PC-3 (cell line): ENCODE measurements around the gene CCDC136.

ENCODE experiments used
- EZH2 ChIP-seq: fragments of 300-600 bp; sonication (generic); IDR thresholded peaks from one replicate; pipeline ENCODE4 v1.6.1; 2017; ENCODE audit warnings: antibody characterized with exemption, mild to moderate bottlenecking, low read length; ENCODE audit not compliant: unreplicated experiment
- EZH2phosphoT487 ChIP-seq: fragments of 300-600 bp; sonication (generic); IDR thresholded peaks from 2 replicates; pipeline ENCODE4 v1.6.1; 2018; ENCODE audit warnings: mild to moderate bottlenecking, antibody characterized with exemption, low read length, borderline replicate concordance
- TF ChIP-seq, protein P1 (sequence below): fragments of 300-600 bp; sonication (generic); conservative IDR thresholded peaks from 2 replicates; pipeline ENCODE4 v1.5.1; 2017; ENCODE audit warnings: antibody characterized with exemption, low read depth, mild to moderate bottlenecking, low read length

DNA sequence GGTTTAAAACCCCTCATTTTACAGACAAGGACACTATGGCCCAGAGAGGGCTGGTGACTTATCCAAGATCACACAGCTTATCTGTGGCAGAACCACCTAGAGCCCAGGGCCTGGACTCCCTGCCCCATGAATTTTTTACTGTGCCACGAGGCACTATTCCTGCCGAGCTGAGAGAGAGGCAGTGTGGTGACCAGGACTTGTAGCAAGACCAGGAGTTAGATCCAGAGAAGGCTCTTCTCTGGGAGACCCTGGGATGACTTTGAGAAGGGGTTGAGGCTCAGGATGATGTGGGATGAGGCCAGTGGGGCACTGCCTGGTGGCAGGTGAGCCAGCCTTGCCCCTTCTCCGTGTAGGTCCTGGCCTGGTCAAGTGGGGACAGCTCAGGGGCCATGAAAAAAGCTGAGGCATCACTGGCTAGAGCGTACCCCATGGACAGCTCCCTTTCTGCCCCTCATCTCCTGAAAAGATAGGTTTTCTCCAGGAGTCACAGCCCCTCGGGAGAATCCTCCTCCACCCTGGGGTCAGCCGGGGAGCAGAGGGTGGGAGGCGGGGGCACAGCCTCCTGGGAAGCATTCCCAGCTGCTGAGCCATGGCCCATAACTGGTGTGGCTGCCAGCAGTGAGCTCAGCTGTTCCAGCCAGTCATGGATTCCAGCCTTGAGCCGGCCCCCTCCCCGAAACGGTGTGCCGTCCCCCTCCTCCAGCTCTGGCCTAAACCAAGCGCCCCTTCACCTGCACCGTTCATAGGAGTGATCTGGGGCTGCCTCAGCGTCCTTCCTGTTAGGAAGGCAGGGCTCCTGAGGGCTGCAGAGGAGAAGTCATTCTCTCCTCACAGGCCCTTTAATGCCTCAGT is 44.2 kb downstream of the CCDC136 start:
- TF ChIP-seq, protein P1, sequence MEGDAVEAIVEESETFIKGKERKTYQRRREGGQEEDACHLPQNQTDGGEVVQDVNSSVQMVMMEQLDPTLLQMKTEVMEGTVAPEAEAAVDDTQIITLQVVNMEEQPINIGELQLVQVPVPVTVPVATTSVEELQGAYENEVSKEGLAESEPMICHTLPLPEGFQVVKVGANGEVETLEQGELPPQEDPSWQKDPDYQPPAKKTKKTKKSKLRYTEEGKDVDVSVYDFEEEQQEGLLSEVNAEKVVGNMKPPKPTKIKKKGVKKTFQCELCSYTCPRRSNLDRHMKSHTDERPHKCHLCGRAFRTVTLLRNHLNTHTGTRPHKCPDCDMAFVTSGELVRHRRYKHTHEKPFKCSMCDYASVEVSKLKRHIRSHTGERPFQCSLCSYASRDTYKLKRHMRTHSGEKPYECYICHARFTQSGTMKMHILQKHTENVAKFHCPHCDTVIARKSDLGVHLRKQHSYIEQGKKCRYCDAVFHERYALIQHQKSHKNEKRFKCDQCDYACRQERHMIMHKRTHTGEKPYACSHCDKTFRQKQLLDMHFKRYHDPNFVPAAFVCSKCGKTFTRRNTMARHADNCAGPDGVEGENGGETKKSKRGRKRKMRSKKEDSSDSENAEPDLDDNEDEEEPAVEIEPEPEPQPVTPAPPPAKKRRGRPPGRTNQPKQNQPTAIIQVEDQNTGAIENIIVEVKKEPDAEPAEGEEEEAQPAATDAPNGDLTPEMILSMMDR: no peak
- no peak for TF ChIP-seq EZH2
- TF ChIP-seq EZH2phosphoT487: no peak
